ENCODE results near the gene ULK2.
A peak's percentile ranks its signal among the peaks of the same experiment; 100 is the strongest.

The ULK2 gene

GRCh38 chr17:19867329-19868078 is at the start of gene ULK2:
Gene ULK2, minus strand, starts transcription at chr17:19867936. Its CDS starts 519 bp downstream, at chr17:19867417.
- peak; percentile 79 for DNase-seq (ENCODE audit: low read depth)
- peak within 1 kb of the TSS; percentile 72 for H3K4me3 ChIP-seq (ENCODE audit: low read depth, low read length)
- no peak for TF ChIP-seq CTCF (conservative IDR thresholded peaks at IDR 0.05; ENCODE audit: low read depth, low read length)

- H3K4me3 ChIP-seq (ENCODE audit: low read depth, low read length), result no peak overlapping the region
- no peak for DNase-seq (ENCODE audit: low read depth)
- no peak for TF ChIP-seq CTCF (conservative IDR thresholded peaks at IDR 0.05; ENCODE audit: low read depth, low read length)
Measured at GRCh38 chr17:19915245-19915978, 47.7 kb upstream of the ULK2 start.

GRCh38 chr17:19911033-19911432 is 43.3 kb upstream of the ULK2 start:
- DNase-seq (ENCODE audit: low read depth), result peak; percentile 21
- H3K4me3 ChIP-seq (ENCODE audit: low read depth, low read length), result no peak overlapping the region
- TF ChIP-seq CTCF (conservative IDR thresholded peaks at IDR 0.05; ENCODE audit: low read depth, low read length), result no peak

GRCh38 chr17:19909139-19909538 is 41.4 kb upstream of the ULK2 start:
- DNase-seq (ENCODE audit: low read depth), result no peak
- no peak for TF ChIP-seq CTCF (conservative IDR thresholded peaks at IDR 0.05; ENCODE audit: low read depth, low read length)
- no peak overlapping the region for H3K4me3 ChIP-seq (ENCODE audit: low read depth, low read length)

GRCh38 chr17:19905502-19905901 is 37.8 kb upstream of the ULK2 start:
- TF ChIP-seq CTCF (conservative IDR thresholded peaks at IDR 0.05; ENCODE audit: low read depth, low read length), result no peak
- no peak overlapping the region for H3K4me3 ChIP-seq (ENCODE audit: low read depth, low read length)

GRCh38 chr17:19904924-19905323 is 37.2 kb upstream of the ULK2 start:
- H3K4me3 ChIP-seq (ENCODE audit: low read depth, low read length), result no peak overlapping the region
- no peak for DNase-seq (ENCODE audit: low read depth)
- no peak for TF ChIP-seq CTCF (conservative IDR thresholded peaks at IDR 0.05; ENCODE audit: low read depth, low read length)

More at GRCh38 chr17:19905502-19905901, 37.8 kb upstream of the ULK2 start:
- no peak for DNase-seq (ENCODE audit: low read depth)
